GM19324 (cell line): ENCODE data around the gene VSIG1.

Source experiments
- ATAC-seq: cut with Tn5 transposase; IDR thresholded peaks from one replicate; pipeline ENCODE4 v1.9.1; 2021; ENCODE audit warnings: mild to moderate bottlenecking, moderate library complexity; ENCODE audit not compliant: unreplicated experiment, low FRiP score

The VSIG1 gene

DNA sequence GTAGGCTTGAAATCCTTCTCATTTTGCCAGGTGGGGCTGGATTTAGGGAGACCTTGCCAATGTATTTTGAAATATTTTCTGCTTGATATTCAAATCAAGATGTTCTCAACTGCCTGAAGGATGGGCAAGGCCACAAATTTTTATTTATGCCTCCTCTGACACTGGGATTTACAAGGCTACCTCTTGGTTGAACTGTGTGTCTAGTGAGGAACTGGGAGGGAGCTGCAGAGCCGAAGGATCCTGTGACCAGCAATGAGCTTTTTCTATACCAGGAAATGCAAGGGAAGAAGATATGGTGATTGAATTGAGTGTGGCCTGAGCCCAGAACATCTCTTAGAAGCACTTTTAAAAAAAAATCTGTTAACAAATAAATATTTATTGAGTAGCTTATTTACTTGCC lies 14.9 kb downstream of the VSIG1 start:
- ATAC-seq: no peak

DNA sequence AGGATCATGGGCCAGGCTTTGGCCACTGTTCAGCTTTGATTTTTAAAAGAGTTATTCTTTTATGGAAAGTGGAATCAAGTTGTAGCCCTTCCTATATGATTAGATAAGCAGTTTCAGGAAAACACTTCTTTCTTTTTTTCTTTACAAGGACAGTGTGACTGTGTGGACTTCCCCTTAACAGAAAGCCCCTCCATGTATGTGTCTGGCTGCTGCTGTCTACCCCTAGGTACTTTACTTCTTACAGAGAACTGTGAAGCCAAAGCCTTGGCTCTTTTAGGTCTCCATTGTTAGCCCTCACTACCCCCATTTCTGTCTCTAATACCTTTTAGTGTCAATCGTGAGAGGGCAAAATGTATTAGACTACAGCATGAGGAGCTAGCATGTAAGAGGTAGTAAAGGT lies 19.1 kb downstream of the VSIG1 start:
- ATAC-seq: no peak

DNA sequence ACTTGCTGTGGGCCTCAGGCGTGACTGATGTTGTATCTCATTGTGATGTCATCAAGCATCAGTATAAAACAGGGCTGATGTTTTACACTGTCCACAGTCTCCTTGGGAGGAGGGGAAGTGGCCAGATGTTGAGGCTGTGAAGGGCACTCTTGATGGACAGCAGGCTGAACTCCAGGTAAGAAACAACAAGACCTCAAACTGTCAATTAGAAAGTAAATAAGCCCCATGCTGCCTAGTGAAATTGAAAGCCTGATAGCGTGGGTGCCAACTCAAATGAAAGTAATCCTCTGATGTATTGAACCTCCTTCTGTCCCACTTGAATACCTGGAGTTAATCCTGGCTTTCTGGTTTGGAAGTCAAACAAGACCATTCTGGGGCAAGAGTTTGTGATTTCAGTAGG lies 19.7 kb downstream of the VSIG1 start:
- ATAC-seq: no peak

DNA sequence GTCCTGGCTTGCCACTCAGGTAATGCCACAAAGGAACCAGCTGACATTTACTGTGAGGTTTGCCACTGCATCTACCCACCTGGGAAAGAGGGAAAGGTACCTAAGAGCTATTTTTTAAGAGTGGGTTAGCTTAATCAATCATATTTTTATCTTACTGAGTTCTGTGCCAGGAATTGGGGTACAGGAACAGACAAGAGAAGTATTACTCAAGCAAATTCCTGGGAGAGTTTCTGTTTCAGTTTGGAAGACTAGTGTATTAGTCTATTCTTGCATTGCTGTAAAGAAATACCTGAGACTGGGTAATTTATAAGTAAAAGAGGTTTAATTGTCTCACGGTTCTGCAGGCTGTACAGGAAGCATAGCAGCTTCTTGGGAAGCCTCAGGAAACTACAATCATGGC lies 23.3 kb downstream of the VSIG1 start:
- ATAC-seq: no peak

DNA sequence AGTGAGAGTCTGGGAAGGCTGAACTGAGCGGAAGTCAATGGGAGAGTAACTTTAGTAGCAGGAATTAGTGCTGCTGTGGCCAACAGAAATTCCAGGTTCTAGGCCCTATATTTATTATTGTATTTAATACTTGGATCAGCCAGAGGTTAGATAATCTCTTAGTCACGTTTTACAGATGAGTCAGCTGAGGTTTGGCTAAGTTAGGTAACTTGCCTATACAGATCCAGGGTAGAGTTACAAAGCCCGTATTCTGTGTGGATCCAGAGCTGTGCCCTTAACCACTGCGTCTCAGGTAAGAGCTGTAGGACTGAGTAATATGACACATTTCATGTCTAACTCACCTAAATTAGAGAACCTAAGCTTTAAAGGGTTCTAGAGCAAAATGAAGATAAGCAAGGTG lies 26.0 kb downstream of the VSIG1 start:
- ATAC-seq: no peak

DNA sequence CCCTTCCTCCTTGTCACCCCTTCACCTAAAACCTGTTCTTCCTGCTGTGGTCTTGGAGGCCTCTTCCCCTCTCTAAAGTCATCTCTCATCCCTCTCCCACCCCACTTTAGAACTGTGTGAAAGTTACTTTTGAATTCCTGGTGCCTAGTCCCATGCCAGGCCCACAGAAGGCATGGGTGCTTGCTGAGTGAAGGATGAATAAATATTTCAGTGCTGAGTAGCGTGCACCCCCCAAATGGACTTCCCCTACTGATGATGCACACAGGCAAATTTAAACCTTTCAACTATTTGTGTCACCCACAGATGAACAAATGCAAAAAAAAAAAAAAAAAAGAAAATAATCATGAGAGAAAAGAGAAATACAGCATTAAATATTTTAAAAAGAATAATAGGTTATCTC lies 26.7 kb downstream of the VSIG1 start:
- no peak for ATAC-seq

DNA sequence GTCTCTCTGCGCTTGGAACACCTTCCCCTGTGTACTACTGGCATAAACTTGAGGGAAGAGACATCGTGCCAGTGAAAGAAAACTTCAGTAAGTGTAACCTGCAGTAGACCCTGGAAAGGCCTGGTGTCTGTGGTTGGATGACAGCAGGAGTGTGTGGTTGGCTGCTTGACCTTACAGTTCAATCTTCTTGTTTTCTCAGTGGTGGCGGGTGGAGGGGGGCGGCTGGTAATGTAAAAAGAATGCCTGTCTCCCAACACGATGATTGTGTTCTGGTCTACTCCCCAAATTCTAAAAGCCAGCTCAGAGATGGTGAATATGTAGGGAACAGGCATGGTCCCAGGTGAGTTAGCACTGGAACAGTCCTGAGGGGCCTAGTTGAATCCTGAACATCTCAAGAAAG lies 27.9 kb downstream of the VSIG1 start:
- no peak for ATAC-seq

DNA sequence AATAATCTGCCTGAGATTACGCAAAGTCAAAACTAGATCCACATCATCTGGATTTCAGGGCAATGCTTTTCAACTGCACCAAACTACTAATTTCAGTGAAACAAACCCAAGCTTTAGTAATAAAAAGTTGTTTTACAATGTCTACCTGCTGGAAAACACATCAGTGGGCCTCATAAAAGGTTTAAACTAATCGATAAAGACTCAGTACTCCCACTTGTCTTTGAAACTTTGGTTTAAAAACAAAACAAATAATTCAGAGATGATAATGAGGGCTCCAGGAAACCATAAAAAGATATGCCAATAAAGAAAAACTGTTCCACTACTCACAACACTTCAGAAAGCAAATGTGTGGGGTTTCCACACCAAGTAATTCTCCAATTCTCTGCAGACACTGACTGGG lies 36.2 kb downstream of the VSIG1 start:
- ATAC-seq: no peak

DNA sequence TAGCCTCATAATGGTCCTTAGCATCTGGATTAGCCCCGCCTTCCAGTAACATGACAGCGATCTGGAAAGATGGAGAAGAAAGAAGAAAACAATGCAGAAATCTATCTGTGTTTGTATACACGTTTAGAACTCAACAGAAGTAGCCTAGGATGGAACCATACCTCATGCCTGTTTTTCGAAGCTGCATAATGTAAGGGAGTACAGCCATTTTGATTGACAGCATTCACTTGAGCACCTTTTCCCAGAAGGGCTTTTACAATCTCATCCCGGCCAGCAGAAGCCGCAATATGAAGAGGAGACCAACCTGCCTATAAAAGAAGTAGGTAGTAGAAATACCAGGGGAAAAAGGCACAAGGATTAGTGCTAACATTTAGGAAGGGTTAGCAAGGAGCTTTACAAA lies 42.9 kb downstream of the VSIG1 start:
- no peak for ATAC-seq

DNA sequence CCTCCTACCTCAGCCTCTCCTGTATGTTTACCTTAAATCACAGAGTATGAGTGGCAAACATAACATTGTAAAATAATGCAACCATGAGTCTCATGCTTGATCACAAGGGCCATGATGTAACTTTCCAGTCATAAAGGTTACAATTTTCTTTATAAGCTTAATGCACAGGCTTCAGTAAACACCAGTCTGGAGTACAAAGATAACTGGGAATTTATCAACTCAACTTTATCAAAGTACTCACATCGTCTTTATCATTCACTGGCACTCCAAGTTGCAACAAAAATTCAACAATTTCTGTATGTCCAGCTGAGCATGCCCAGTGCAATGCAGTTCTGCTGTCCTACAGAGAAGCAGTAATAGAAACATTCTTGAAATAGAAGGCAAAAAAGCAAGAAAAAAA lies 43.6 kb downstream of the VSIG1 start:
- no peak for ATAC-seq

DNA sequence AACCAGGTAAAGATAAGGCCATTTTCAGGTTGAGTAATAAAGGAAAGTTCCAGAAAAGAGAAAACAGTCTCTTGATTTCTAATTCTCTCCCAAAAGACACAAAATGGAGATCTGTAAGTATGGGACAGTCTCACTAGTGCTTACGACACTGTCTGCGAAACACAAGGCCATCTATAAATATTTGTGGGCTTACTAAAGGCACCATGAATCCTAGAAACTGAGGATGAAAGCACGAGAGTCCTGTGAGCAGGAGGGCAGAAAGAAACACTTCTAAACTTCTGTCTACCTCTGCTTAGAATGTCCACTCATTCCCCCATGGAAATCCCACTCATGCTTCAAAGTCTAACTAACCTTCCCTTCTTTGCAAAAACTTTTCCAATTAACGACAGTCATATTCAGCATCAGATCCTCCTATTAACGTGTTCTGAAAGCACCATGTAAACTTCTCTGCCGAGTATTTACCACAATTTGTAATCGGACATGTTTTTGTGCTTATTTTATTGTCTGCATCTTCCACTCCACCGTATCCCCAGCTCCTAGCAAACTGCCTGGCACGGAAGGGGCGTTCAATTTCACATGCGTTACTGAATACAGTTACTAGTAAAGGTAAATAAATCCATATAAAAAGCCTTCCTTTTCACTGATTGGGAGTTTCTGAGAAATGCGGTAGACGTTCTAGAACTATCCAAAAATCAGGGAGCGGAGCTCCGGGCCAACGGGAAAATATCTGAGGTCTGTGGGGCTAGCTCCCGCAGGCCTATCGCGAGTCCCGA lies 45.8 kb downstream of the VSIG1 start:
- ATAC-seq: no peak

DNA sequence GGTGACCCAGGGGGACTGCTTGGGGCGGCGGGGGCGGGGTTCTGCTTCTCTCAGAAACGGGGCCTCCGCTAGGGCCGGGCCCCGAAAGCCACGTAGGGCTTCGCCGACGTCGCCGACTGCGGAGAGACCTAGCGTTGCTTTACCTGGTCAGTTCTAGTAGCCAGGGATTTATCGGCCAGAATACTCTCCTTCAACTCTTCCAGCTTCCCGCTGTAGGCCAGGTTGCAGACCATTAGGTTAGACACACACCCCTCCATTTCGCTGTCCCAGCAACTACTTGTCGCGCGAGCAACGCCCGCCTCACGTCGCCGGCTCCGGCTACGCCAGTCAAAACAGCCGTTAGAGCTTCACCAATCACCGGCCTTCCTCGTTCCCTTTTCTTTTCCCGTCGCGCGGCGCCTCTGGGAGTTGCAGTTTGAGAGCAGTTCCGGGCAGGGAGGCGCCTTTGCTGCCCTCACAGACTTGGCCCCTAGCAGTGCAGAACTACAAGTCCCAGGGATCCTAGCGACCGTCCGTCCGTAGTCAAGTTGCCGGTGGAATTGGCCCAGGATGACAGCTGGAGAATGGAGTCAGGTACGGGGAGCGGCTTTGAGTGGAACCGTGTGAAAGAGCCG lies 46.5 kb downstream of the VSIG1 start, which contains the start of the genes ATG4A and PSMD10:
TSS of gene ATG4A (plus strand) at position 515 of the 614 bp plus-strand sequence. CDS start at position 564, 49 bp downstream.
TSS of gene PSMD10 (minus strand) at position 279 of the 614 bp plus-strand sequence. CDS start at position 257, 22 bp downstream.
- ATAC-seq: peak; percentile 96

DNA sequence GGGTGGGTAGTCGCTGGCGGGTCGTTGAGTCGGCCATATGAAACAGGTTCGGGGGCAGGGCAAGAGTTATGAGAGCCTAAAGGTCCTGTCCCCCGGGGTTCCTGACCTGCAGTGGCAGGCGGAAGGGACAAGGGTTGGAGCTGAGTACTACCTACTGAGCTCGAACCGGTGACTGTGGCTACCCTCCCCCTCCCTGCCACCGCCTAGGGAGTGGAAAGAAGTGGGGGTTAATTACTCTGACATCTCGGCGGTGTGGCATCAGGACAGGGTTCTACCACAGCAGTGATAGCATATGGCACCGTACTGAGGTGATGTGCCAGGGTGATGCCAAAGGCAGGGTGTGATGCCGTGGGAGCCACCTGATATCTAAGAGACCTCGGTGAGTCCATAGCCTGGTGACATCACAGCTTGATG lies 47.0 kb downstream of the VSIG1 start:
- peak; percentile 46 for ATAC-seq

DNA sequence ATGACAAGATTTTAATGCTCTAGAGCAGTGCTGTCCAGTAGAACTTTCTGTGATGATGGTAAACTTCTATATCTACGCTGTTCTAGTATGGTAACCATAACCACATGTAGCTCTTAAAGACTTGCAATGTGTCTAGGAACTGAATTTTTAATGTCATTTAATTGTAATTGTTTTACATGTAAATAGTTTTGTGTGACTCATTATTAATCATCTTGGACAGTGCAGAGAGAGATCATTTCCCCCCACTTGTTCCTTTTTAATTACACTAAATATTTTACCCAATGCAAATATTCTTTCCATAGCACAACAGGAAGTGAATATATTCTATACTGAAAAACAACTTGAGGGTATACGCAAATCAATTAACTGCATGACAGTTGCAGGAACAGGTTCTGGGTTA lies 52.5 kb downstream of the VSIG1 start:
- no peak for ATAC-seq

DNA sequence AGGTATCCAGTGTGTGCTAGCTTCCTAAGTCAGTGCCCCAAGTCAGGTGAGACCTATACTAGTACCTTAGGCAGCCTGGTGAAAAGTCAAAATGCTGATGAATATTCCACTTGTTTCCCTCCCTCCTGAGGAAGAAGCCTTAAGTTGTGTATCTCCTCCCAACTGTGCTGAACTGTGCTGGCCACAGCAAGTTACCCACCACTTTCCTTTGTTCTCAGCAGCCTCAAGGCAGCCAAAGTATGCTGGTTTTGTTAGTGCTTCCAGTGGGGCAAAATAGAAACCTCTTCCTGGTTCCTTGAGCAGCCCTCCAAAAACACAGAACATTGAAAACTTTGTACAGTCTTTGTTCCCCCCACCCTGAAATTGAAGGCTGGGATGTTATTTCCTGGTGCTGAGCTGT lies 60.6 kb downstream of the VSIG1 start:
- ATAC-seq: no peak

DNA sequence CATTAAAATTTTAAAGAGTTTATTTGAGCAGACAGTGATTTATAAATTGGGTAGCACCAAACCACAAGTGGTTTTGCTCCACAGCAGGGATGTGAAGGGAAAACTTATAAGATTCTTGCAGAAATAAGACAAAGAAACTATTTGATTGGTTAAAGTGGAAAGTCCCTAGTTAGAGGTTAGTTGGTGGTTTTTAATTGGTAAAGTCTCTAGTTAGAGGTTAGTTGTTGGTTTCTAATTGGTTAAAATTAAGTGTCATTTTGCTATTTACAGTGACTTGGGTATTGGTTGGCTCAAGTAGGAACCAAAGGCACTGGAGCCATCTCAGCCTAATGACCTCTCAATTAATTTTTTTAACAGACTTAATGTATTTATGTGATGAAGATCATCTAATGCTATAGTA lies 69.7 kb downstream of the VSIG1 start:
- ATAC-seq: no peak

DNA sequence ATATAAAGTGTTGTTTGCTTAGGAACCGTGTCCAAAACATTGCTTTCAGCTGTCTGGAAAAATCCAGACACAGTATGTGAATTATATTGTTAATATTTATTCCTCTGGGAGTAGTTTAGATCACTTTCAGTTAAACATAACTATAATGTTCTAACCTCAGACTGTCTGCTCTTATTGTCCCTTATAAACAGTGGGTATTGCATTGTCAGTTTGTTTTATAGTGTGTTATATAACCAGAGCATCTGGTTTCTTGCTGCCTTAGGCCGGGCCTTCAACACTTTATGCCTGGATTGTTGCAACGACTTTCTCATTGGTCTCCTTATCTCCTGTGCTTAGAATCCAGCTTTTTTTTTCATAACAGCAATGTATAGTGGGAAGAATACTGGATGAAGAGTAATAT lies 73.1 kb downstream of the VSIG1 start:
- no peak for ATAC-seq

DNA sequence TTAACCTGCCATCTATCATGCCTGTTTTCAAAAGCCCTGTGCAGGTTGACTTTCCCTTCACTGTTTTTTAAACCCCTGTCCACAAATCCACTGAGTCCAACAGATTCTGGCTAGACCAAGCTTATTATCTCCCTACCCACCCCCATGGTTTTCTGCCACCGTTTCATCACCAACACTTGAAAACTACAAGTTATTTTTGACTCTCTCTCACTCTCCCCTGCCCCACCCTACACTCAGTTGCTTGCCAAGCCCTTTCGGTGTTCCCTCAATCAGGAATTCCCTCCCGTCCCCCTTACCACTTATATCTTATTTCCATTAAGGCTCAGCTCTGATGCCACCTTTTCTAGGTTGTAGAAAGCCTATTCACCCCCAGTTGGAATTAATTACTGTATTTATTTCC lies 76.4 kb downstream of the VSIG1 start:
- no peak for ATAC-seq

DNA sequence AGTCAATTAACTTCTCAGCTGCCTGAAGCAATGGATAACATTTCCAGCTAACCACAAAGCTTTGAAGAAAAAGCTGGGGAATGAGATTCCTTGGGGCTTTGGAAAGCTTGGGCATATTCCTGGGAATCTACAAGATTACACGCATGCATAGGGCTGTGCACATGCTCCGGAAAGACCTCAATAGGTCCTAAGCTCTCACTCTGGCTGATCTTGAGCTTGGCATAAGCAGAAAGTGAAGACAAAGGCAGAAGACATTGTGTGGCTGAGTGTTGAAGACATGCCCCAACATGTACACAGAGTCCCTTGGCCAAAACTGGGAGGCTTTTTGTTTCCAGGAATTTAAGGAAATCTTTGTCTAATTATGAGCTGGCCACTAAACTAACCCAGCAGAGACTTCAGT lies 77.9 kb downstream of the VSIG1 start:
- no peak for ATAC-seq

DNA sequence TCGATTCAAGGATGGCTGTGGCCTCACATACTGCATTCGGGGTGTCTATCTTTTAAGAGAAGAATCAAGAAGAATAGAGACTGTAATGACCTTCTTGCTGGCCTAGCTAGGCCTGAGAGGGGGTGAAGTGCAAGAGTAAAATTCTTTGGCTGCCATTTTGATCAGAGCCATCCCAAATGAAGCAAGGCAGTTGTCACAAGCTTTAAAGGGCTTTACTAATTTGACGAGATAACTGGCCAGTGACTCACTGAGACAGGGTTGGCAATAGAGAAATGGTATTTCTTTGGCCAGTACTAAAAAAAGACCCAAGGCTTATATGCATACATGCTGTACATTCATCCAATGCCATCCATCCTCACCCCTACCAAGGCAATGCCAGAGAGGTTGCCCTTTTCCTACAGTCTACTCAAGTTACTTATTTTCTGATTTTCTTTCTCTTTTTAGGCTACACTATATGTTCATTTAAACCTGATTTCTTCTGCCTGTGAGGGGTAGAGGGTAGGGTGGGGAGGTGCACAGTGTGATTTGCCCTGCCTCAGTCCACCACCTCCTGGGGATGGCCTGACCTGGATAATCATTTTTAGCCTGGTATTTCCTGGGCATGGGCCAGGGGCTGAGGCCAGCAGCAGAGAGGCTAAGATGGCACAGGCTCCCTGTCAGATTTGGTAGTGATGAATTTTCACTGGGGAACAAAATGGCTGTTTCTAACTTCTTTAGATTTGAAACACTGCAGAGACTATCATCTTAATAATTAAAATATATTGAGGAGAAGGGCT lies 78.9 kb downstream of the VSIG1 start:
- ATAC-seq: no peak

DNA sequence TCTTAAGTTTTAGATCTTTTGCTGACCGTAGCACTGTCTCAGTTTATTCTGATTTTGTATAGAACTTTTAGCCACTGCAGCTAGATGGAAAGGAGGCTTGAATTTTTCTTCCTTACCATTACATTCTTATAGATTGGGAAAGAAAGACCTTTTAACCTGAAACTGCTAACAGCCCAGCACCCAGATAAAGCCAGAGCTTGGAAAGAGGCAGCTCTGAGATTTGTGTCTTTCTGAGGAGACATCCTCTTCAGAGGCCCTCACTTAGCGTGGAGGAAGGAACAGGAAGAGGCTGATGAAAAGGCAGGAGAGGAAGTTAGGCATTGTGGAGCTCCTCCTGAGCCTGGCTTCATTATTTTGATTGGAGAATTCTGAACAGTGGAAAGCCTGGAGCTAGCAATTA lies 81.8 kb downstream of the VSIG1 start:
- ATAC-seq: no peak
